GM18508 (cell line): ENCODE data around the gene KCNF1.

ENCODE experiments used
- ATAC-seq: cut with Tn5 transposase; IDR thresholded peaks from one replicate; pipeline ENCODE4 v1.9.1; 2021; ENCODE audit warnings: moderate number of reproducible peaks; ENCODE audit not compliant: insufficient read depth, unreplicated experiment

Gene KCNF1

DNA sequence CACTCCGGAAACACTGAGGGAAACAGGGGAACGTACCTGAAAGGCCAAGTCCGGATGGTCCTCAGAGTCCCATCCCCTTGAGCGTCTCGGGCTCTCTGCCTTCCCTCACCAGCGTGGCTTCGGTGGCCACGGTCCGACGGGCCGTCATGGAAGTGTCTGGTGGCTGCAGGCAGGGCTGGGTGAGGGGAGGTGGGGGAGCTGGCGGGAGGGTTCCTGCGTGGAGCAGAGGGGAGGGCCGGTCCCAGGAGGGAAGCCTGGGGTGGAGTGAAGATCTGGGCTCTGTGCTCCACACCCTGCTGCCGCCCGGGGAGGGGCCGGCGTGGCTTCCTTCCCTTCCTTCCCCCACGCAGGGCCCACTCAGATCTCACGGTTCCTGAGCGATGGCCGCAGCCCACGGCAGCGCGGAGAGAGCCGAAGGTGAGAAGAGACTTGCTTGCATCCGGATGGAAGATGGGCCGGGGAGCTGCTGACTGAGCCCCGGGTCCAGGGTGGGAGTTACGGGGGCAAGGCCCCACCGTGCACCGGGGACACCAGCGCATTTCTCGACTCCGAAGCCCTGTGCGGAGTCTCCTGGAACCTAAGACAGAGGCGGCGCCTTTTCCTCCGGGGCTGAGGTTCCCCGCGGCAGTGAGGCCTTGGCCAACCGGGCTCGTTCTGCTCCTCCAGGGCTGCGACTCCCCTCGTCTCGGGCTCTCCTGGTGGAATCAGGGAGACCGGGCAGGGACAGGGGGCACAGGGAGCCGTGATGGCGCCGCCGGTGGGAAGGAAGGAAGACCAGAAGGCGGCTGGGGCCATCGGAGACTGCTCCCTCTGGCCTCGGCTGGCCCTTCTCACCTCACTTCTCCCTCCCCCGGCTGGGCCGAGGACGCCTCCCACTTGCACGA lies 49.1 kb downstream of the KCNF1 start:
- ATAC-seq = no peak

DNA sequence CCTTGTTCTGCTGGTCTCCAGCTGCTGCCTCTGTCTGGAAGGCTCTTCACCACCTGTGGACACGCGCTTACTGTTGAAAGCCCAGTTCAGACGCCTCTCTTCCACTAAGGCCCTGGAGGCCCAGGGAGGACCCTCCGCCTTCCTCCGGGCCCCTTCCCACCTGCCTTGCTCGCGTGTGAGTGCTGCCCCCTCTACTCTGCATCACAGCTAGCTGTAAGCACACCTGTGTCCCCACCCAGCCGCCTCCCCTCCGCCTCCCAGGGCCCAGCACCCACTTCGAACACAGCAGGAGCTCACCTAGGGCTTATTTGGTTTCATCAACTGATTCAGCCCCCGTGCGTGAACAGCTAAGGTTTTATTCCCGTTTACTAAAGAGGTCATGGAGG lies 49.7 kb downstream of the KCNF1 start:
- ATAC-seq = no peak

DNA sequence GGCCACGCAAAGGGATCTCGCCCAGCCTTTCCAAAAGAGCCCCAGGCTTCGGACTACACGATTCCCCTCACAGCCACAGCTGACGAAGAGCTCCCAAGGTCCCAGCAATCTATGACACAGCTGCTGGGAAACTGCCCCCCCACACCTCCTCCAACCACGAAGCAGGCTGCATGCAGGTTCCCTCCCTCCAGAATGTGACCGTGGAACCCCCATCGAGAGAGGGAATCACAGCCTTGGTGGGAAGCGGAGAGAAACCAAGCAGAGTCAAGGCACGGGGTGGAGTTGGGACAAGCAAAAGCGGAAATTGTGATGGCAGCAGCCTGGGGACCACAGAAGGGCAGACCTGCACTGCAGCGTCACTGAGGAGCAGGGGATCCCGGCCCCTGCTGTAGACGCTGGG lies 50.3 kb downstream of the KCNF1 start:
- ATAC-seq = no peak

DNA sequence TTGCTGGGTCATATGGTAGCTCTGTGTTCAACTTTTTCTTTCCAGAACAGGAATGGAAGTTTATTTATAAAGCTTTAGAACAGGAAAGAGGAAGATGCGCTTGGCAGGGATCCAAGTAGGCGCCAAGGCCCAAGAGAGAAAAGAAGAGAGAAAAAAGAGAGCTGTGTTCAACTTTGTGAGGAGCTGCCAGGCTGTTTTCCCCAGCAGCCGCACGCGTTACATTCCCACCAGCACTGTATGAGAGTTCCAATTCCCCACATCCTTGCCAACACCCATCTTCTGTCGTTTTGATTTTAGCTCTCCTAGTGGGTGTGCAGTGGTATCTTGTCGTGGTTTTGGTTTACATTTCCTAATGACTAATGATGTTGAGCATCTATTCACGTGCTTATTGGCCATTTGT lies 51.4 kb downstream of the KCNF1 start:
- ATAC-seq = no peak
